ENCODE measurements around the gene DNAJC27.

DNA sequence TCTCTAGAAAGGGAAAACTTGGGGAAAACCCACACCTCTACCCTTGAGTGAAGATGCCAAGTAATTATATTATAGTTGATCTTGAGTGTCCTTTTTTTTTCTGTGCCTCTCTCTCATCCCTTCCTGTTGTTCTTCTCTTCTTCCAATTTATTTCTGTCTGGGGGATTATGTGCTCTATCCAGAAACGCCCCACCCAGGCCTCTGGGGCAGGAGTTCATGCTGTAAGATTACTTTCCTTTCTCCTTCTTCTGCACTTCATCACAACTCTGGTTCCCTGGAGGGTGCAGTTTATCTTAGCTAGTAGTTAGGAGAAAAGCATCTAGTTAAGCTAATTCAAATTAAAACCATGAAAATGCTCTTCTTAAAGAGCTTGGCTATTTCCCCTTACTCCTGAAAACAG, 30.3 kb upstream of the DNAJC27 start:
- no peak for TF ChIP-seq GATA3 (IDR thresholded peaks at IDR 0.05; ENCODE audit: low read depth, low read length)
- no peak for TF ChIP-seq GATA2 (IDR thresholded peaks at IDR 0.05; ENCODE audit: low read depth, low read length)
